IPS-20b (cell line): ENCODE data around the gene EPHB2.

Experiments used
- H3K27ac ChIP-seq: one replicate; pipeline ENCODE4 v1.5.1; 2013; ENCODE audit warnings: low read length
- H3K27me3 ChIP-seq: 2 replicates; pipeline ENCODE4 v1.6.1; 2013; ENCODE audit warnings: mild to moderate bottlenecking, low read length, inconsistent platforms; ENCODE audit not compliant: insufficient read depth
- H3K36me3 ChIP-seq: 2 replicates; pipeline ENCODE4 v1.6.1; 2013; ENCODE audit warnings: low read depth, mild to moderate bottlenecking, inconsistent platforms, low read length, moderate library complexity; ENCODE audit not compliant: insufficient read depth
- H3K4me1 ChIP-seq: 2 replicates; pipeline ENCODE4 v1.6.1; 2013; ENCODE audit warnings: mild to moderate bottlenecking, control low read depth, inconsistent platforms, low read length, moderate library complexity; ENCODE audit not compliant: insufficient read depth
- H3K4me3 ChIP-seq: 2 replicates; pipeline ENCODE4 v1.5.1; 2013; ENCODE audit warnings: mild to moderate bottlenecking, low read length, inconsistent platforms
- H3K9ac ChIP-seq: 2 replicates; pipeline ENCODE4 v1.6.1; 2013; ENCODE audit warnings: low read depth, mild to moderate bottlenecking, inconsistent platforms, low read length, moderate library complexity
- H3K9me3 ChIP-seq: 2 replicates; pipeline ENCODE4 v1.6.1; 2013; ENCODE audit warnings: mild to moderate bottlenecking, low read depth, low read length, inconsistent platforms; ENCODE audit not compliant: insufficient read depth

The EPHB2 gene

DNA sequence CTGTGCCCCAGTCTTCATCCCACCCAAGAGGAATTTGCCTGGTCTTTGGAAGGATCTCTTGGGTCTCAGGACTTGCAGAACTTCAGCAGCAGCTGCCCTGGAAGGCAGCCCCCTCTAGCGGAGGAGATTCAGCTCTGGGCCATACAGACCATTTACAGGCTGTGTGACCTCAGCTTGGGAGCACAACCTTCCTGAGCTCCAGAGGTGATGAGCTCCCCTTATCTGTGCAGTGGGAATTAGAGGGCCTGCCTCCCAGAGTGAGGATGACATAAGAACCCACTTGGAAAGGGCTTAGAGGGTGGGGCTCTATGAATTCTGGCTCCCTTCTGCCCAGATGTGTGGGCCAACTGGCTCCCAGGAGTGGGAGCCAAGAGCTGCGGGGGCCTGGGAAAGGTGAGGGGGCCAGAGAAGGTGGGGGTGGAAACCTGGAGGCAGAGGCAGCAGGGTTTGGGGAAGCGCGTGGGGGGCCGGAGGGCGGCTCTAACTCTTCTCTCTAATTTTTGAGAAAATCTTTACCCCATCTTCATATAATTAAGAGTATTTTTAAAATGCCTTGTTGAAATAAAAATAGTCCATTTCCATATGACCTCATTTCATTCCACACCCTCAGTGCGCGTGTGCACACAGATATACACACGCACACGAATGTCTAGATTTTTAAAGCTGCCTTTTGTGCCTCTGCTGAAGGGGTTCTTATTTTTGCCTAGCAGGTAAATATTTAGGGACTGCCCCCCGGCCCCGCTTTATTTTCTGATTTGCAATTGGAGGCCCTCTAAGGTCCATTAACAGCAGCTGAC is 21.5 kb downstream of the EPHB2 start:
- Histone ChIP-seq H3K9ac (no peak overlapping the region), H3K4me1 (no peaks in the 10 kb centered on the region), H3K27me3 (no peaks in the 10 kb centered on the region), H3K36me3 (no peaks in the 10 kb centered on the region), H3K27ac (no peak overlapping the region), H3K4me3 (no peak overlapping the region), H3K9me3 (no peaks in the 10 kb centered on the region)

DNA sequence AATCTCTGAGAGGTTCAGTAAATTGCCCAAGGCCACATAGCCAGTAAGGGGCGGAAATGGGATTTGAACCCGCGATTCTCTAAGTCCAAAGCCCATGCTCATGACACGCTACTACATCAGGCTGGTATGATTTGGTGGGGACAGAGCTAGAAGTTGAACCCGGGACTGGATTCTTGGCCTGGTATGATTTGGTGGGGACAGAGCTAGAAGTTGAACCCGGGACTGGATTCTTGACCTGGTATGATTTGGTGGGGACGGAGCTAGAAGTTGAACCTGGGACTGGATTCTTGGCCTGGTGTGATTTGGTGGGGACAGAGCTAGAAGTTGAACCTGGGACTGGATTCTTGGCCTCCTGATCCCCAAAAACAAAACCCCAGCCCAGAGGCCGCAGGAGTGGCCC is 23.0 kb downstream of the EPHB2 start:
- Histone ChIP-seq H3K27me3 (no peaks in the 10 kb centered on the region), H3K4me1 (no peaks in the 10 kb centered on the region), H3K27ac (no peak overlapping the region), H3K4me3 (no peak overlapping the region), H3K9ac (no peak overlapping the region), H3K36me3 (no peaks in the 10 kb centered on the region), H3K9me3 (no peaks in the 10 kb centered on the region)

DNA sequence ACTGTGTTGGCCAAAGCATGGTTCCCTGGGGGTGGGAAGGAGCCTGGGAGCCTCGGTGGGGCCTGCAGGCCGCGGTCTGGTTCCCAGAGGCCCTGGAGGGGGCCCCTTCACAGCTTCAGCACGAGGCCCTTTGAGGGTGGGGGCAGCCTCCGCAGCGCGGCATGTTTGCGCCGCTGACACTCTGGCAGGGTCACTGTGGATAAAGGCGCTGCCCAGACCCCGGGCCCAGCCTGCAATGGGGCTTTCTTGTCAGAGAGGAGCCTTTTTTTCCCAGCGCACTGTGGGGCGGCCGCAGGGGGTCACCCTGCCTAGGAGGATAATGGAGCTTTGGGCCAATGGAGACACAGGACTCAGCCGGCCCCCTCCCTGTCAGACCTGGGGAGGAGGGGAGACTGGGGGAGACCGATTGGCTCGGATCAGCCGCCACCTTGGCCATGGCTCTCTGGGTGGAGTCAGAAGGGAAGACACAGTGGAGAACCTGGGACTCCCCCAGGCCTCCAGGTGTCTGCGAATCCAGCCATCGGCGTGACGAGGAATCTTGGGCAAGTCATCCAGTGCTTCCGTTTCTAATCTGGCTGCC is 26.0 kb downstream of the EPHB2 start:
- Histone ChIP-seq H3K36me3 (no peaks in the 10 kb centered on the region), H3K4me3 (no peak overlapping the region), H3K9ac (no peak overlapping the region), H3K9me3 (no peaks in the 10 kb centered on the region), H3K4me1 (no peaks in the 10 kb centered on the region), H3K27me3 (no peaks in the 10 kb centered on the region), H3K27ac (no peak overlapping the region)

DNA sequence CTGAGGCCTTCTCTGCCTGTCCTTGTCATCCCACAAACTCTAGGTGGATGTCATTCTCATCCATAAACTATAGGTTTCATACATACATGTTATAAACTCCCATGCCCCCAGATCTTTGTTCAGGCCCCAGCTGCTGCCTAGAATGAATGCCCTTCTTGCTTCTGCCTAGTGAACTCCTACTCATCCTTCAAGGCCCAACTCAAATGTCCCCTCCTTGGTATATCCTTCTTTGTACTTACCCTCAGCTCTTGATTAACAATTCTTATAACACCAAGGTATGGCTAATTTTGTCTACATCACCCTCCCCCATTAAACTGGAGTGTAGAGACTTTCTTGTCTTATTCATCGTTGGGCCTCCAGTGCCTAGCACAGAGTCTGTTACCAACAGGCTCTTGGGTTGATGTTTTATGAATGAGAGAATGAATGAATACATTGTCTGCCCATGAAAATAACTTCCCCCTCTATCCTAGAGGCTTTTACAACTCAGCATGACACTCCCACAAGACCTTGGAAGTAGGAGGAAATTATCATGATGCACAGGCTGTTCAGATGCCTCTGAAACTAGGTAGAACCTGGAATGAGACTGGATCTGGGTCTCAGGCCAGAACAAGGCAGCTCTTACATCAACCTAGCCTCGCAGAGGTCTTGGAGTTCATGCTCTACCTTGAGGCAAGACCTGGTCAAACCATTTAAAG is 26.9 kb downstream of the EPHB2 start:
- Histone ChIP-seq H3K9me3 (no peaks in the 10 kb centered on the region), H3K9ac (no peak overlapping the region), H3K4me1 (no peaks in the 10 kb centered on the region), H3K27me3 (no peaks in the 10 kb centered on the region), H3K27ac (no peak overlapping the region), H3K4me3 (no peak overlapping the region), H3K36me3 (no peaks in the 10 kb centered on the region)

DNA sequence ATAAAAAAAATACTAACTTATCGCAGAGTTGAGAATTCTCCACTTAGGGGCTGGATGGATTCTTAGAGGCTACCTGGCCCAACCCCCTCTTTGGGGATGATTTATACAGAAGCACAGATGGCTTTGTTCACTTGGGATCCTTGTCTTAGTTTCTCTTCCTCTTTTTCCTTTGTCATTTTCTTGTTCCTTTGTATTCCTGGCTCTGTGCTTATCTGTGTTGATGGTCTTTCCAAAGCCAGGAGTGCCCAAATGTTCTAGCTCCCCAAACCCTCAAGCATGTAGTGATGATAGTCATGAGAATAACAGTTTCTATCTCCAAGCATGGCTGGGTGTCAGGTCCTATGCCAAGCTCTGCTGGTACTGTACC is 27.4 kb downstream of the EPHB2 start:
- no peaks in the 10 kb centered on the region for H3K9me3 ChIP-seq
- H3K36me3 ChIP-seq: no peaks in the 10 kb centered on the region
- no peaks in the 10 kb centered on the region for H3K4me1 ChIP-seq
- no peaks in the 10 kb centered on the region for H3K27me3 ChIP-seq
- no peak overlapping the region for H3K9ac ChIP-seq
- no peak overlapping the region for H3K4me3 ChIP-seq
- no peak overlapping the region for H3K27ac ChIP-seq

DNA sequence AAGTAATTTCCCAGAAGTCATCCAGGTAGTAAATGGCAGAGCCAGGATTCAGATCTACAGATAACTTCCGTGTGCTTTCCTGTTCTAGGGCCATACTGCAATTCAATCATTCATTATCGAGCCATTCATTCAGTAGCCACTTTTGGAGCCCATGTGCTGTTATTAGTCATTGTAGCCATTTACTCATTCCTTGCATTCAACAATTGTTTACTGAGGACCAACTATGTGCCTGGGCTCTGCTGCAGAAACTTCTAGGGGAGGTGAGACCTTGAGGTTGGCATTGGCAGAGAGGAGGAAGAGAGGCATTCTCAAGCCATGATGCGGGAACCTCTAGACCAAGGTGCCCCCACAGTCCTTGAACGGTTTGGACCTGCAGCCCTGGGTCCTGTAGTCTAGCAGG is 27.9 kb downstream of the EPHB2 start:
- Histone ChIP-seq H3K9ac (no peak overlapping the region), H3K4me3 (no peak overlapping the region), H3K27ac (no peak overlapping the region), H3K27me3 (no peaks in the 10 kb centered on the region), H3K4me1 (no peaks in the 10 kb centered on the region), H3K9me3 (no peaks in the 10 kb centered on the region), H3K36me3 (no peaks in the 10 kb centered on the region)

DNA sequence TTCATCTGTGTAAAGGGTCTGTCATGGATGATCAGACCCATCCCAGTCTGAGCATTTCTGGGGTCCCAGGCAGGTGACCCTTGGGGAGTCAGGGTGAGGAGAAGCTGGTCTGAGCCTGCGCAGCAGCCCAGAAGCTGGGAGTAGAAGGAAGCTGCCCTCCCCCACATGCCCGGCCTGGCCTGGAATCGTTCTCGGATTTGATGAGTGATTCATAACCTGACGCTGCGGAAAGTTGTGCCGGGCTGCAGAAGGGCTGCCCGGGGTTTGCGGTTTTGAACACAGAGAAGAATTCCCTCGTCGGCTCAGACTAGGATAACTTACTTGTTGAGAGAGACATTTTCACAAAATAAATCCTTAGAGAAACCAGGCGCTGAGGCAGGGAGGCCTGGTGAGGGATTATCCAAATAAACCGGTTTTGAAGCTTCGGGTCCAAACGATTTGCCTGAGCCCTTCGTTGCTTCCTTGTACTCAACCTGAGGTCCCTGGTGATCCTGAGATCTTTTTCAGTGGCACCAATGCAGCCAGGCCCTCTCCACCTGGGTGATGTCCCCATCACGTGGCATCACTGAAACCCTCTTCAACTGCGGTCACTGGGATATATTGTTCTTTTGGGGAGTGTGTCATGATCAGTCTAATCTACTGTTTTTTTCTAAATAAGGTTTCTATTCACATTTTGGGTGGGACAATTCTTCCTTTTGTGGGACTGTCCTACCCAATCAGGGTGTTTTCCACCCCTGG is 29.2 kb downstream of the EPHB2 start:
- H3K36me3 ChIP-seq: no peaks in the 10 kb centered on the region
- H3K27me3 ChIP-seq: no peaks in the 10 kb centered on the region
- no peak overlapping the region for H3K27ac ChIP-seq
- no peak overlapping the region for H3K9ac ChIP-seq
- H3K4me1 ChIP-seq: no peaks in the 10 kb centered on the region
- no peak overlapping the region for H3K4me3 ChIP-seq
- no peaks in the 10 kb centered on the region for H3K9me3 ChIP-seq

DNA sequence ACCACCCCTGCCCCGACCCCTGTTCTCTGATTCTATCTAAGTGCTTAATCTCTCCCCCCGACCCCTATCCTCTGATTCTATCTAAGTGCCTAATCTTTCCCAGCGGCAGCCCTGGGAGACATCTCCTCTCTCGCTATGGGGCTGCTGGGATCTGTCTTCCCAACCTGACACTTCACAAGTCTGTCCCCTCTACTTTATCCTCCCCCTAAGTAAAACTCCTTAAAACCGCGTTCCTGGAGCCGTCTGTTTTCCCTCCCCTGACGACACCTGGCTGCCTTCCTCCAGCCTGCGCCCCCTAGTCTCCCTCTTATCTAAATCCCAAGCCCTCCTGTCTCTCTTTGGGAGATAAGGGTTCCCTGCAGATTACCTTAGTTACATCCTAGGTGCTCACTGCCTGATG is 30.5 kb downstream of the EPHB2 start:
- Histone ChIP-seq H3K9ac (no peak overlapping the region), H3K27me3 (no peaks in the 10 kb centered on the region), H3K9me3 (no peaks in the 10 kb centered on the region), H3K36me3 (no peaks in the 10 kb centered on the region), H3K4me1 (no peaks in the 10 kb centered on the region), H3K4me3 (no peak overlapping the region), H3K27ac (no peak overlapping the region)

DNA sequence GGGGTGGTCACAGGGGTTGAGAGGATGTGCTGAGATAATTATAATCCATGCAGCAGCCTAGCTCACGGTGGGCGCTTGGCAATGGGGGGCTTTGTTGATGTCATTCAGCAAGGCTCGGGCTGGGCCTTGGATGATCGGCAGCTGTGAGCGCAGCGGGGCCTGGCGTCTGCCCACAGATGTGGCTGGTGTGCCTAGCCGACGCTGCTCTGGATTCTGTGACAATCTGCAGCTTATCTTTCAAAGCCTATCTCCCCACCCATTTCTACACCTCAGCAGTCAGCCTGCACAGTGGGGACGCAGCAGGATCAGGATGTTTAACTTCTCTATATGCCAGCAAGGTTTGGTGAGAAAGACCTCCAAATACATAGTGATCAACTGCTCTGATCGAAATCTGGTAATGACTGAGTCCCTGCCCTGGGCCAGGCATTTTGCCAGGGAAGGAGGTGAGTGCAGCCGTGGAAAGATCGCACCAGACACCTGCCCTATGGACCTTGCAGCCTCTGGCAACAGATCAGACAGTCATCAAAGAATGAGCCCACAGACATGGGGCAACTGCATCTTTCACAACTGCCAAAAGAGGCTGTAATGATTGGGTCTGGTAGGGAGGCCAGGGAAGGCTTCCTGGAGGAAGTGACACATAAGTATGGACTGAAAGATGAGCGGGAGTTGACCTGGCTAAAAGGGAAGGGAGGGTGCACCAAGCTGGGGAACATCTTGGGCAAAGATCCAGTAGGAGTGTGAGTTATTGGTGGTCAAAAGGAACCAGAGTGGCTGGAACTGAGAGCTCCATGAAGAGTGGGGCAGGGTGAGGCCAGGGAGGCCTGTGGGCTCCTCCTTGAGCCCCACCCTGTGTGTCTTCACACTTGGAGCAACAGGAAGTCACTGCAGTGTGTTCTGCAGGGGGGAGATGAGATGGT is 35.3 kb downstream of the EPHB2 start:
- Histone ChIP-seq H3K27ac (no peak overlapping the region), H3K4me1 (no peaks in the 10 kb centered on the region), H3K36me3 (no peaks in the 10 kb centered on the region), H3K9me3 (no peaks in the 10 kb centered on the region), H3K9ac (no peak overlapping the region), H3K27me3 (no peaks in the 10 kb centered on the region), H3K4me3 (no peak overlapping the region)

DNA sequence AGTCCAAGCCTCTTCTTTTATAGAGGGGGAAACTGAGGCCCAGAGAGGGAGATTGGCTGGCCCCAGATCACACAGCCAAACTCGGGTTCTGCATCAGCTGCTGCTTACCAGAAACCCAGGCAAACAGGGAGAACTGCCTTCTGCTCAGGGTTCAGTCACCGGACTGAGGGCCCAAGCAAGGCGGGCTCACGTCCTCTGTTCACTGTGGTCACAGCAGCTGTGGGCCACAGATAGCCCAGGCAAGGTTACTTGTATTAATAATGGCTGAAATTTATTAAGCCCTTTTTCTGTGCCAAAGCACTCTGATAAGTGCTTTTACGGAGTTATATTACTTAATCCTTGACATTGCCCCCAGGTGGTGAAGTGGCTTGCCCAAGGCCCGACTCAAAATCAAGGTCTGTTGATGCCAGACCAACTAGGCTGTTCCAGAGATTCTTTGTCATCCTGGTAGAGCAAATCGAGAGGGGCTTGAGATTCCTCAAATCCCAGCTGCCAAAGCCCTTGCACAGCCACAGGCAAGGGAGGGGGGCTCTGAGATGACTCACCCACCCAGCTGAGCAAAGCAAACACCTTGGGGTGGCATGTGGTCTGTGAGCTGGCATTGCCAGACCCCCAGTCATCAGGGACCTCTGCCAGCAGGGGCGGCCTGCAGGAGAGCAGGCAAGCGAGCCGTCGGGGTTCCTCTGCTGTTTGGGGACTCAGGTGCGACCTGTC is 36.5 kb downstream of the EPHB2 start:
- H3K9me3 ChIP-seq: no peaks in the 10 kb centered on the region
- no peak overlapping the region for H3K4me3 ChIP-seq
- H3K27ac ChIP-seq: no peak overlapping the region
- H3K27me3 ChIP-seq: no peaks in the 10 kb centered on the region
- no peaks in the 10 kb centered on the region for H3K4me1 ChIP-seq
- H3K36me3 ChIP-seq: no peaks in the 10 kb centered on the region
- no peak overlapping the region for H3K9ac ChIP-seq

DNA sequence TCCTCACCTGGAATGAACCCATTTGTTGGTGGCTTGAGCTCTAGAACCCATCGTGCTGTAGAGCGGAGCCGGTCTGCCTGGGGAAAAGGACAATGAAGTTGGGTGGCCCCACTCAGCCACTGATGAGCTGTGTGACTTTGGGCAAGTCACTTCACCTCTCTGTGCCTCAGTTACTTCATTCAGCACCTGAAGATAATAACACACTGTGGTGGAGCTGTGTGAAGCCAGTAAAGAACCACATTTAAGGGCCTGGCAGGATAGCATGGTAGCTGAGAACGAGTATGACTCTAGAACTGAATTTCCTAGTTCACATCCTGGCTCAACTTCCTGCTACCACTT is 37.1 kb downstream of the EPHB2 start:
- Histone ChIP-seq H3K4me1 (no peaks in the 10 kb centered on the region), H3K9me3 (no peaks in the 10 kb centered on the region), H3K27ac (no peak overlapping the region), H3K36me3 (no peaks in the 10 kb centered on the region), H3K27me3 (no peaks in the 10 kb centered on the region), H3K4me3 (no peak overlapping the region), H3K9ac (no peak overlapping the region)
